ENCODE data around the gene ASRGL1.

DNA sequence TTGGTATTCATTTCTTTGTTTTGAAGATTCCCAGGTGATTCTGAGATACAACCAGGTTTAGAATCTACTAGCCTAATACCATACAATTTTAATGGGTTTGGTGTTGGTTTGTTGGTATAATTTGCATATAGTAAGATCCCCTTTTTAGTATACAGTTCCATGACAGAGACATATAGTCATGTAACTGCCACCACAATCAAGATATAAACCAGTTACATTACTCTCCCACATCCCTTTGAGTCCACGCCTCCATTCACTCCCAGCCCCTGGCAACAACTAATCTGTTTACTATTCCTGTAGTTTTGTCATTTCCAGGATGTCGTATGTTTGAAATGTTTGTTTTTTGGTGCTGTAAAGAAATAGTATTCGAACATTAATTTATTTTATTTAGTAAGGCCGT, 4.3 kb downstream of the ASRGL1 start:
- TF ChIP-seq CTCF (conservative IDR thresholded peaks at IDR 0.05; ENCODE audit: low read depth, low read length) (no peak), EZH2 (IDR thresholded peaks at IDR 0.05; ENCODE audit: borderline replicate concordance, low read depth, low read length, poor library complexity, severe bottlenecking) (no peak)
